ENCODE results near the gene DENND5A. TPM values are rescaled to one million over a fixed set of nuclear protein-coding genes. Genes with fewer than 3 reads are reported as not detected.

Gene DENND5A
- total and polyA plus RNA-seq, 4 donors, result 7.9 to 45.8 (median 18.2) TPM

DNA sequence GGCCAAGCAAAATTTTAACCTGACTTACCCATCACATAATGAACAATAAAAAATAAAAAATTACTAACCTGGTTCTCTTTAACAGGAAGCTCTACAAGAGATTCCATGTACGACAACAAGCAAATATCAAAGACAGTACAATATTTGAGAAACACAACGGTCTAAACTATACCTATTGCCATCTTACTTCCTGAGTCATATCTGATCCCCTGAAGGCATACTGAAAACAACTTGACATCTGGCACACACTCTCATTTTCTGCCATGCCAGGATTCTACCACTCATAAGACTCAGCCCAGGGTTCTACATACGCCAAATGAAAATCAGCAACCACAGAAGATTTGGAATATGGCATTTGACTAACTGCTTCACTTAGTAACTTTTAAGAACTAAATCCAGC lies 13.8 kb downstream of the DENND5A start:
- Histone ChIP-seq H3K27ac (ENCODE audit: low read depth in 1 of 2, low read length in 2 of 2) (no peak overlapping the region), H3K9ac (ENCODE audit: low read depth in 1 of 2, low read length in 2 of 2) (no peak overlapping the region), H3K4me3 (ENCODE audit: low read depth in 1 of 3, low read length in 3 of 3) (no peak overlapping the region), H3K36me3 (ENCODE audit: control insufficient read depth in 4 of 4, insufficient read depth in 3 of 4, low read depth in 1 of 4, low read length in 3 of 4) (peaks cover 0 to 2% (median 0%) of the 10 kb centered on the region in 4 donors), H3K9me3 (ENCODE audit: control insufficient read depth in 4 of 4, low read length in 3 of 4) (no peaks in the 10 kb centered on the region), H3K27me3 (ENCODE audit: control insufficient read depth in 4 of 4, insufficient read depth in 4 of 4, low read length in 3 of 4) (no peaks in the 10 kb centered on the region), H3K4me1 (ENCODE audit: control insufficient read depth in 4 of 4, insufficient read depth in 4 of 4, low read length in 3 of 4) (peaks cover 0 to 8% (median 0%) of the 10 kb centered on the region in 4 donors)
- no peak for DNase-seq (ENCODE audit: low spot score)
- WGBS, result 92% methylated on average over 3 of the region's 3 CpGs
- TF ChIP-seq YY1 (IDR thresholded peaks at IDR 0.05) (no peak), HNF4A (conservative IDR thresholded peaks at IDR 0.05) (no peak), NR2F2 (IDR thresholded peaks at IDR 0.05) (no peak), EGR1 (IDR thresholded peaks at IDR 0.05; ENCODE audit: low read depth in 2 of 2) (no peak), HNF4G (IDR thresholded peaks at IDR 0.05) (no peak), FOXA2 (IDR thresholded peaks at IDR 0.05) (no peak), JUND (IDR thresholded peaks at IDR 0.05) (no peak), GABPA (IDR thresholded peaks at IDR 0.05 in 1 of 2, conservative IDR thresholded peaks at IDR 0.05 in 1 of 2) (no peak), FOXA1 (IDR thresholded peaks at IDR 0.05) (no peak)
- TF ChIP-seq, protein P1, sequence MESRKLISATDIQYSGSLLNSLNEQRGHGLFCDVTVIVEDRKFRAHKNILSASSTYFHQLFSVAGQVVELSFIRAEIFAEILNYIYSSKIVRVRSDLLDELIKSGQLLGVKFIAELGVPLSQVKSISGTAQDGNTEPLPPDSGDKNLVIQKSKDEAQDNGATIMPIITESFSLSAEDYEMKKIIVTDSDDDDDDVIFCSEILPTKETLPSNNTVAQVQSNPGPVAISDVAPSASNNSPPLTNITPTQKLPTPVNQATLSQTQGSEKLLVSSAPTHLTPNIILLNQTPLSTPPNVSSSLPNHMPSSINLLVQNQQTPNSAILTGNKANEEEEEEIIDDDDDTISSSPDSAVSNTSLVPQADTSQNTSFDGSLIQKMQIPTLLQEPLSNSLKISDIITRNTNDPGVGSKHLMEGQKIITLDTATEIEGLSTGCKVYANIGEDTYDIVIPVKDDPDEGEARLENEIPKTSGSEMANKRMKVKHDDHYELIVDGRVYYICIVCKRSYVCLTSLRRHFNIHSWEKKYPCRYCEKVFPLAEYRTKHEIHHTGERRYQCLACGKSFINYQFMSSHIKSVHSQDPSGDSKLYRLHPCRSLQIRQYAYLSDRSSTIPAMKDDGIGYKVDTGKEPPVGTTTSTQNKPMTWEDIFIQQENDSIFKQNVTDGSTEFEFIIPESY (IDR thresholded peaks at IDR 0.05), result no peak
- TF ChIP-seq, protein P2, sequence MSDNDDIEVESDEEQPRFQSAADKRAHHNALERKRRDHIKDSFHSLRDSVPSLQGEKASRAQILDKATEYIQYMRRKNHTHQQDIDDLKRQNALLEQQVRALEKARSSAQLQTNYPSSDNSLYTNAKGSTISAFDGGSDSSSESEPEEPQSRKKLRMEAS (IDR thresholded peaks at IDR 0.05), result no peak
- TF ChIP-seq, protein P3, sequence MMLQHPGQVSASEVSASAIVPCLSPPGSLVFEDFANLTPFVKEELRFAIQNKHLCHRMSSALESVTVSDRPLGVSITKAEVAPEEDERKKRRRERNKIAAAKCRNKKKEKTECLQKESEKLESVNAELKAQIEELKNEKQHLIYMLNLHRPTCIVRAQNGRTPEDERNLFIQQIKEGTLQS (IDR thresholded peaks at IDR 0.05), result no peak
- TF ChIP-seq, protein P4, sequence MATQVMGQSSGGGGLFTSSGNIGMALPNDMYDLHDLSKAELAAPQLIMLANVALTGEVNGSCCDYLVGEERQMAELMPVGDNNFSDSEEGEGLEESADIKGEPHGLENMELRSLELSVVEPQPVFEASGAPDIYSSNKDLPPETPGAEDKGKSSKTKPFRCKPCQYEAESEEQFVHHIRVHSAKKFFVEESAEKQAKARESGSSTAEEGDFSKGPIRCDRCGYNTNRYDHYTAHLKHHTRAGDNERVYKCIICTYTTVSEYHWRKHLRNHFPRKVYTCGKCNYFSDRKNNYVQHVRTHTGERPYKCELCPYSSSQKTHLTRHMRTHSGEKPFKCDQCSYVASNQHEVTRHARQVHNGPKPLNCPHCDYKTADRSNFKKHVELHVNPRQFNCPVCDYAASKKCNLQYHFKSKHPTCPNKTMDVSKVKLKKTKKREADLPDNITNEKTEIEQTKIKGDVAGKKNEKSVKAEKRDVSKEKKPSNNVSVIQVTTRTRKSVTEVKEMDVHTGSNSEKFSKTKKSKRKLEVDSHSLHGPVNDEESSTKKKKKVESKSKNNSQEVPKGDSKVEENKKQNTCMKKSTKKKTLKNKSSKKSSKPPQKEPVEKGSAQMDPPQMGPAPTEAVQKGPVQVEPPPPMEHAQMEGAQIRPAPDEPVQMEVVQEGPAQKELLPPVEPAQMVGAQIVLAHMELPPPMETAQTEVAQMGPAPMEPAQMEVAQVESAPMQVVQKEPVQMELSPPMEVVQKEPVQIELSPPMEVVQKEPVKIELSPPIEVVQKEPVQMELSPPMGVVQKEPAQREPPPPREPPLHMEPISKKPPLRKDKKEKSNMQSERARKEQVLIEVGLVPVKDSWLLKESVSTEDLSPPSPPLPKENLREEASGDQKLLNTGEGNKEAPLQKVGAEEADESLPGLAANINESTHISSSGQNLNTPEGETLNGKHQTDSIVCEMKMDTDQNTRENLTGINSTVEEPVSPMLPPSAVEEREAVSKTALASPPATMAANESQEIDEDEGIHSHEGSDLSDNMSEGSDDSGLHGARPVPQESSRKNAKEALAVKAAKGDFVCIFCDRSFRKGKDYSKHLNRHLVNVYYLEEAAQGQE (IDR thresholded peaks at IDR 0.05), result no peak
- TF ChIP-seq, protein P5, sequence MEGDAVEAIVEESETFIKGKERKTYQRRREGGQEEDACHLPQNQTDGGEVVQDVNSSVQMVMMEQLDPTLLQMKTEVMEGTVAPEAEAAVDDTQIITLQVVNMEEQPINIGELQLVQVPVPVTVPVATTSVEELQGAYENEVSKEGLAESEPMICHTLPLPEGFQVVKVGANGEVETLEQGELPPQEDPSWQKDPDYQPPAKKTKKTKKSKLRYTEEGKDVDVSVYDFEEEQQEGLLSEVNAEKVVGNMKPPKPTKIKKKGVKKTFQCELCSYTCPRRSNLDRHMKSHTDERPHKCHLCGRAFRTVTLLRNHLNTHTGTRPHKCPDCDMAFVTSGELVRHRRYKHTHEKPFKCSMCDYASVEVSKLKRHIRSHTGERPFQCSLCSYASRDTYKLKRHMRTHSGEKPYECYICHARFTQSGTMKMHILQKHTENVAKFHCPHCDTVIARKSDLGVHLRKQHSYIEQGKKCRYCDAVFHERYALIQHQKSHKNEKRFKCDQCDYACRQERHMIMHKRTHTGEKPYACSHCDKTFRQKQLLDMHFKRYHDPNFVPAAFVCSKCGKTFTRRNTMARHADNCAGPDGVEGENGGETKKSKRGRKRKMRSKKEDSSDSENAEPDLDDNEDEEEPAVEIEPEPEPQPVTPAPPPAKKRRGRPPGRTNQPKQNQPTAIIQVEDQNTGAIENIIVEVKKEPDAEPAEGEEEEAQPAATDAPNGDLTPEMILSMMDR (IDR thresholded peaks at IDR 0.05; ENCODE audit: low read depth, low read length, missing input control), result no peak

DNA sequence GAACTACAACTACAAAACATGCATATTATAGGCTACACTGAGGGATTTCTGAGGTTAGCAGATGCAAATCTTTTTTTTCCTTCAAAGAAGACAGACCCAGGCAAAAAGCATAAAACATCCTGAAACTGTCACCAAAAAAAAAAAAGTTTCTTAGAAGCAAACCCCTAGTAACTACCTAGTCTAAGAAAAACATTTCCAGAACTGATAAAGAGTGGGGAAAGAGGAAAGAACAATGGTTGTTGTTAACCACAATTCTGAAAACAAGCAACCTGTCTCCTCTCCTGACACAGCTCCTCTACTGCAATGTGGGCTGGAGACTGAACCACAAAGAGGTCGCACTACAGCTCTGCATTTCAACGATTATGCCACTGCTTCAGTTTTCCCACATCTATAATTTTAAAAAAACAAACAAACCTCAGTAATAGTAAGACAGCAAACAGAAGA lies 15.0 kb downstream of the DENND5A start:
- Histone ChIP-seq H3K36me3 (ENCODE audit: control insufficient read depth in 4 of 4, insufficient read depth in 3 of 4, low read depth in 1 of 4, low read length in 3 of 4) (peaks cover 0 to under 1% (median 0%) of the 10 kb centered on the region in 4 donors), H3K27me3 (ENCODE audit: control insufficient read depth in 4 of 4, insufficient read depth in 4 of 4, low read length in 3 of 4) (no peaks in the 10 kb centered on the region), H3K9ac (ENCODE audit: low read depth in 1 of 2, low read length in 2 of 2) (no peak overlapping the region), H3K9me3 (ENCODE audit: control insufficient read depth in 4 of 4, low read length in 3 of 4) (no peaks in the 10 kb centered on the region), H3K4me1 (ENCODE audit: control insufficient read depth in 4 of 4, insufficient read depth in 4 of 4, low read length in 3 of 4) (peaks cover 0 to 8% (median 0%) of the 10 kb centered on the region in 4 donors), H3K4me3 (ENCODE audit: low read depth in 1 of 3, low read length in 3 of 3) (no peak overlapping the region), H3K27ac (ENCODE audit: low read depth in 1 of 2, low read length in 2 of 2) (no peak overlapping the region)
- no peak for DNase-seq (ENCODE audit: low spot score)
- WGBS, result 50% methylated on average over 2 of the region's 2 CpGs
- TF ChIP-seq, protein P3 (IDR thresholded peaks at IDR 0.05), result no peak
- no peak for TF ChIP-seq EGR1 (IDR thresholded peaks at IDR 0.05; ENCODE audit: low read depth in 2 of 2)
- TF ChIP-seq FOXA2 (IDR thresholded peaks at IDR 0.05), result no peak
- no peak for TF ChIP-seq GABPA (IDR thresholded peaks at IDR 0.05 in 1 of 2, conservative IDR thresholded peaks at IDR 0.05 in 1 of 2)
- no peak for TF ChIP-seq YY1 (IDR thresholded peaks at IDR 0.05)
- no peak for TF ChIP-seq FOXA1 (IDR thresholded peaks at IDR 0.05)
- TF ChIP-seq HNF4A (conservative IDR thresholded peaks at IDR 0.05), result no peak
- TF ChIP-seq, protein P1 (IDR thresholded peaks at IDR 0.05), result no peak
- no peak for TF ChIP-seq HNF4G (IDR thresholded peaks at IDR 0.05)

Measured in liver (tissue), 9 donors.